GM12801 (cell line): ENCODE measurements around the gene ALOX5.

Experiments used
- TF ChIP-seq, protein P1 (sequence below): IDR thresholded peaks from one replicate; pipeline ENCODE4 v1.5.1; 2011; ENCODE audit warnings: control low read depth; ENCODE audit not compliant: insufficient read length; ENCODE audit errors: extremely low read depth

Gene ALOX5

DNA sequence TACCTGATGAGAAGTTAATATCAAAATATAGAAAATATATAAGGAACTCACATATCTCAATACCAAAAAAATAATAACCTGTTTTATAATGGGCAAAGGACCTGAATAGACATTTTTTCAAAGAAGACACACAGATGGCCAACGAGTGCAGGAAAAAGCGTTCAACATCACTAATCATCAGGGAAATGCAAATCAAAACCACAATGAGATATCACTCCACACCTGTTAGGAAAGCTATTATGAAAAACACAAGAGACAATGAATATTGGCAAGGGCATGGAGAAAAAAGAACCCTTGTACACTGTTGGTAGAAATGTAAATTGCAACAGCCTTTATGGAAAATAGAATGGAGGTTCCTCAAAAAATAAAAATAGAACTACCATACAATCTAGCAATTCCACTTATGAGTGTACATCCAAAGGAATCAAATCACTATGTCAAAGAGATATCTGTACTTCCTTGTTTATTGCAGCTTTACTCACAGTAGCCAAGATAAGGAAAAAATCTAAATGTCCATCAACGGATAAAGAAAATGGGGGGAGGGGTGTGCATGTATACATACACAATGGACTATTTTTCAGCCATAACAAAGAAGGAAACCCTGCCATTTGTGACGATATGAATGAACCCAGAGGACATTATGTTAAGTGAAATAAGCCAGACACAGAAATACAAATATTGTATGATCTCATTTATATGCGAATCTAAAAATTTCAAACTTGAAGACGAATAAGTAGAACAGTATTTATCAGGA is 3.6 kb upstream of the ALOX5 start:
- TF ChIP-seq, protein P1, sequence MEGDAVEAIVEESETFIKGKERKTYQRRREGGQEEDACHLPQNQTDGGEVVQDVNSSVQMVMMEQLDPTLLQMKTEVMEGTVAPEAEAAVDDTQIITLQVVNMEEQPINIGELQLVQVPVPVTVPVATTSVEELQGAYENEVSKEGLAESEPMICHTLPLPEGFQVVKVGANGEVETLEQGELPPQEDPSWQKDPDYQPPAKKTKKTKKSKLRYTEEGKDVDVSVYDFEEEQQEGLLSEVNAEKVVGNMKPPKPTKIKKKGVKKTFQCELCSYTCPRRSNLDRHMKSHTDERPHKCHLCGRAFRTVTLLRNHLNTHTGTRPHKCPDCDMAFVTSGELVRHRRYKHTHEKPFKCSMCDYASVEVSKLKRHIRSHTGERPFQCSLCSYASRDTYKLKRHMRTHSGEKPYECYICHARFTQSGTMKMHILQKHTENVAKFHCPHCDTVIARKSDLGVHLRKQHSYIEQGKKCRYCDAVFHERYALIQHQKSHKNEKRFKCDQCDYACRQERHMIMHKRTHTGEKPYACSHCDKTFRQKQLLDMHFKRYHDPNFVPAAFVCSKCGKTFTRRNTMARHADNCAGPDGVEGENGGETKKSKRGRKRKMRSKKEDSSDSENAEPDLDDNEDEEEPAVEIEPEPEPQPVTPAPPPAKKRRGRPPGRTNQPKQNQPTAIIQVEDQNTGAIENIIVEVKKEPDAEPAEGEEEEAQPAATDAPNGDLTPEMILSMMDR = no peak

DNA sequence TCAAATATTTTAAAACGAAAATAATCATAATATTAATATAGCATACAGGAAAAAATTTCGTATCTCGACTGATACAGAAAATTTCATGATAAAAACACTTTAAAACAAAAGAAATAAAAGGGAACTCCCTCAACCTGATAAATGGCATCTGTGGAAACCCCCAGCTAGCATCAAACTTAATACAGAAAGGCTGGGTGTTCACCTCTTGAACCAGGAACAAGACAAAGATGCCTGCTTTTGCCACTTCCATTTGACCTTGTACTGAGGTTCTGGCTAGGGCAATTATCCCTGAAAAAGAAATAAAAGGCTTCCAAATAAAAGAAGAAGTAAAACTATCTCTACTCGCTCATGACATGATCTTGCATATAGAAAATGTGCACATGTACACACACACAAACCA is 2.5 kb upstream of the ALOX5 start:
- TF ChIP-seq, protein P1 = no peak

DNA sequence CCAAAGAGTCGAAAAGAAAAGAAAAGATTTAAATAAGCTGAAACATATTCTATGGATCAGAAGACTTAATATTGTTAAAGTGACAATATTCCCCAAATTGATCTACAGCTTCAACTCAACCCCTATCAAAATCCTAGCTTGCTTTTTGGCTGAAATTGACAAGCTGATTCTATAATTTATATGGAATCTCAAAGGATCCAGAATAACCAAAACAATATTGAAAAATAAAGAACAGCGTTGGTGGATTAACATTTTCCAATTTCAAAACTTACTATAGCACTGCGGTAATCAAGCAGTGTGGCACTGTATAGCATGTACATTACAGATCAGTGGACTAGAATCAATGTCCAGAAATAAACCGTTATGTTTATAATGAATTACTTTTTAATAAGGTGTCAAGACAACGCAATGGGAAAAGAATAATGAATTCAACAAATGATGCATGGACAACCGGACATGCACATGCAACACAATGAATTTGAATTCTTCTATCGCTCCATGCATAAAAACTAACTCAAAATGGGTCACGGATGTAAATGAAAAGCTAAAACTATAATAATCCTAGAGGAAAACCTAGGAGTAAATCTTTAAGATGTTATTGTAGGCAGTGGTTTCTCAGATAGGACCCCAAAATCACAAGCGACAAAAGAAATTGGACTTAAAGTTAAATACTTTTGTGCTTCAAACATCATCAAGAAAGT is 1.6 kb upstream of the ALOX5 start:
- TF ChIP-seq, protein P1 = no peak

DNA sequence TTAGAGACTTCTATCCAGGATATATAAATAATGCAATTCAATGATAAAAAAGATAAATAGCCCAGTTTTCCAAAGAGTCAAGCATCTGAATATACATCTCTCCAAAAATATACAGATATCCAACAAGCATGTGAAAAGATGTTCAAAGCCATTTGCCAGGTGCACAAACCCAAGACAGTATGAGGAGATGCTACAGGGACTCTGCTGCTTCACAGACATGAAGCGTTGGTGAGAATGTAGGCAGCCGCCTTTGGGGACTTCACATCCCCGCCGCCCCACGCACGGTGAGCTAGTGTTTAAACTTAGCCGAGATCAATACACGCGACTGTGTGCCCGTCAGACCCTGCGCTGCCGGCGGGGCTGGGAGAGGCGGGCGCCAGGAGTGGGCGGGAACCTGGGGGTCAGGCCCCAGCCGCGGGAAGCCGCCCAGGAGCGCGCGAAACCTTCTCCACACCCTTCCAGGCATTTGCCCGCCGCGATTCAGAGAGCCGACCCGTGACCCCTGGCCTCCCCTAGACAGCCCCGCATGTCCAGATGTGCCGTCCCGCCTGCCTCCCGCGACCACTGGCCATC is 927 bp upstream of the ALOX5 start:
- TF ChIP-seq, protein P1 = no peak

DNA sequence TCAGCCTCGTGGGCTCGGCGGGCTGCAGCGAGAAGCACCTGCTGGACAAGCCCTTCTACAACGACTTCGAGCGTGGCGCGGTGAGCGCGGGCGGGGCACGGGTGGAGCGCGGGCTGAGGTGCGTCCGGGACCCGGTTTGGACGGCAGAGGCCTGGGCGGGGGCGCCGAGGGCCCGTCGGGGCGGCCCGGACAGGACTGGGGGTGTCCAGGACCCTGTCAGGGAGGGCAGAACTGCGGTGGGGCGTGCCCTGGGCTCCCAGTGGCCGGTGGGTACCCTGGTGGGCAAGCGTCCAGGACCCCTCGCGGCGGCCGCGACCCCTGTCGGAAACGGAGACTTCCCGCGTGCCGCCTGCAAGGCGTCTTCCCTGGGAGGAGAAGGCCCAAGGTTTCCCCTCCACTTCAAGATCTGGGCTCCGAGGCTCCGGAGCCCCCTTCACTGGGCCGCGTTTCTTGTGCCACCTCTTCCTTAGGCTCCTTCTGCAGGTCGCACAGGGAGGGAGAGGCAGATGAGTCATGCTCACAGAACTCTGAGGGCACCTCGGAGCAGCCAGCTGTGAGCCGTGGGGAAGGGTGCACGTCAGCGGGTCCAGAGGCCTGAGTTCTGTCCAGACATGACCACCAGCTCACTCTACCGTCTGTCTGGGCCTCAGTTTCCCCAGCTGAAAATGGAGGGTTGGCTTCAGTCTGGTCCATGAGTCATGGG is 485 bp downstream of the ALOX5 start:
- TF ChIP-seq, protein P1 = no peak

DNA sequence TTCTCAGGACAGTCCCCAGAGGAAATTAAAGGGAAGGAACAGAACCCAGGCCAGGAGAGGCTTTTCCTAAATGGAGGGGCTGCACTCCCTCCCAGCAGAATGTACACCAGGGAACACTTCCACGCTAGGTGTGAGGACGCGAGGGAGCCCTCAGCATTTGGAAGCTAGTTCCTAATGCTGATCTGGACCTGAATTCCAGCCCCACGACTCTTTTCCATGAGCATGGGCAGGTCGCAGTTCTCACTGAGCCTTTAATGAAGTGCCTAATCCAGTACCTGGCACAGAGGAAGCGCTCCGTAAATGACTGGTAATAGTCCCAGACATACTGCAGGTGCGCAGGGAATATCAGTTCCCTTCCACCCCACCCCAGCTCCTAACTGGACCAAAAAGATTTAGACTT is 1.1 kb downstream of the ALOX5 start:
- TF ChIP-seq, protein P1 = no peak

DNA sequence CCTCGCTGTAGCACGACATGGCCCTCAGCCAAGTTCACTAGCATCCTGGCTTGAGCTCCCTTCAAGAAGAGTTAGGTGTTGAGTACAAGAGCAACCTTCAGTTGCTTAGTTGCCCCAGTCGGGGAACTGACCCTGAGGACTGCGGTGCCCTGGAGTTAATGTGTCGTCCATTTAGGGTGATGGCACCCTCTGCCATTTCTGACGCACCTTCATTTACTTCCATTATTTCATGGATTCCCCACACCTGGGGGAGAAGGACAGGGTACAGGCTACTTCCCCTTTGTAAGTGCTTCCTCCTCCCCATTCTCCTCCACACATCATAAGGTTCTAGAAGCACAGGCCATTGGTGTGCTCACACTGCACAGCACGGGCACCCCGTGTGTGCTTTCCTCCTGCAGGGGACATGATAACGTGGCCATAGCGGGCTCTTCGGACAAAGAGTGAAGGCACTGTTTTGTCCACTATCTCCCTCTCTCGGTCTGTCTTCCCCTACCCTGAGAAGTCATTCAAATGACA is 1.8 kb downstream of the ALOX5 start:
- TF ChIP-seq, protein P1 = no peak
